Fibroblast of skin of left biceps (primary cell): ENCODE results near the gene HOXA7.

Experiments
- DNase-seq, 2 experiments: peaks; one replicate each; pipeline ENCODE4 v3.0.0-alpha.2; 2013; ENCODE audit warnings: low read depth in 2 of 2

HOXA7 gene

GRCh38 chr7:27107391-27108381 is 48.8 kb downstream of the HOXA7 start:
- DNase-seq, result no peak

GRCh38 chr7:27106901-27107240 is 49.6 kb downstream of the HOXA7 start:
- no peak for DNase-seq

GRCh38 chr7:27106181-27106900 is 50.1 kb downstream of the HOXA7 start:
- no peak for DNase-seq

GRCh38 chr7:27105301-27106031 is 51.0 kb downstream of the HOXA7 start:
- DNase-seq, result no peak

- no peak for DNase-seq
Measured at GRCh38 chr7:27104341-27105058, 52.0 kb downstream of the HOXA7 start.
